HepG2 (cell line): ENCODE measurements around the gene CSNK1D. TPM values are rescaled to one million over a fixed set of nuclear protein-coding genes. Genes with fewer than 3 reads are reported as not detected.

Experiments used
- FOSL1 ChIP-seq: sonication (generic); formaldehyde crosslinking; IDR thresholded peaks from 2 replicates; pipeline ENCODE4 v1.9.0; 2021; ENCODE audit warnings: missing genetic modification reagents, borderline replicate concordance
- HNRNPL ChIP-seq: fragments of 200-400 bp; formaldehyde crosslinking; IDR thresholded peaks from 2 replicates; pipeline ENCODE4 v1.6.1; 2017; ENCODE audit warnings: mild to moderate bottlenecking, low read depth, low read length
- KLF12 ChIP-seq: sonication (generic); formaldehyde crosslinking; IDR thresholded peaks from 2 replicates; pipeline ENCODE4 v1.4.0; 2020; ENCODE audit warnings: missing genetic modification reagents, borderline replicate concordance
- NFIC ChIP-seq: IDR thresholded peaks from 2 replicates; pipeline ENCODE4 v1.6.1; 2012; ENCODE audit warnings: mild to moderate bottlenecking, low read length, inconsistent platforms
- NR2F1 ChIP-seq, 2 experiments: fragments of 450-650 bp in 1 of 2; formaldehyde crosslinking in 1 of 2; IDR thresholded peaks; 2 replicates each; pipeline versions ENCODE4 v1.5.0 to v1.6.1; 2016 to 2020; ENCODE audit warnings: mild to moderate bottlenecking in 1 of 2, missing compliant biosample characterization in 1 of 2, missing genetic modification reagents in 1 of 2, moderate library complexity in 1 of 2
- ZBTB26 ChIP-seq: IDR thresholded peaks from 2 replicates; pipeline ENCODE4 v1.6.1; 2016; ENCODE audit warnings: missing compliant biosample characterization, missing genetic modification reagents, borderline replicate concordance
- ZBTB3 ChIP-seq: sonication (generic); formaldehyde crosslinking; IDR thresholded peaks from 2 replicates; pipeline ENCODE4 v1.4.0; 2020; ENCODE audit warnings: low read depth, mild to moderate bottlenecking, moderate library complexity, missing genetic modification reagents, borderline replicate concordance
- ZNF256 ChIP-seq: sonication (generic); formaldehyde crosslinking; conservative IDR thresholded peaks from 2 replicates; pipeline ENCODE4 v1.4.0; 2020; ENCODE audit warnings: missing genetic modification reagents
- ZNF550 ChIP-seq: sonication (generic); formaldehyde crosslinking; IDR thresholded peaks from 2 replicates; pipeline ENCODE4 v1.4.0; 2020; ENCODE audit warnings: mild to moderate bottlenecking, missing genetic modification reagents, borderline replicate concordance
- ZNF614 ChIP-seq: IDR thresholded peaks from 2 replicates; pipeline ENCODE4 v1.6.1; 2018; ENCODE audit warnings: missing biosample characterization, missing genetic modification reagents, inconsistent platforms, borderline replicate concordance
- ZNF687 ChIP-seq: sonication (generic); formaldehyde crosslinking; IDR thresholded peaks from 2 replicates; pipeline ENCODE4 v1.5.1; 2020; ENCODE audit warnings: mild to moderate bottlenecking, missing genetic modification reagents, moderate library complexity
- ZNF772 ChIP-seq: sonication (generic); formaldehyde crosslinking; IDR thresholded peaks from 2 replicates; pipeline ENCODE4 v1.5.0; 2020; ENCODE audit warnings: mild to moderate bottlenecking, missing genetic modification reagents
- ZSCAN22 ChIP-seq: sonication (generic); formaldehyde crosslinking; IDR thresholded peaks from 2 replicates; pipeline ENCODE4 v1.4.0; 2020; ENCODE audit warnings: mild to moderate bottlenecking, missing genetic modification reagents
- polyA plus RNA-seq, 8 experiments: library from polyadenylated mRNA; depleted of rRNA in 3 of 8; stranded (reverse) in 7 of 8; unstranded in 1 of 8; fragments of >200 nt; fragmentation: Illumina TruSeq in 4 of 8; extraction: Trizol in 4 of 8; gene quantifications; 2 replicates each; pipeline versions ENCODE4 v1.2.1 to v1.2.3, GENCODE V29; 2011 to 2016; ENCODE audit warnings: low read depth in 4 of 8, missing spikeins in 1 of 8, mixed read lengths in 1 of 8; ENCODE audit not compliant: insufficient read depth in 1 of 8
- total RNA-seq, 5 experiments: library from RNA; depleted of rRNA; stranded (reverse); fragments of >200 nt; fragmentation: Illumina TruSeq; extraction: Trizol; gene quantifications; 2 replicates each; pipeline ENCODE4 v1.2.3, GENCODE V29; 2016; ENCODE audit warnings: low read depth in 1 of 5
- TF ChIP-seq, protein P1 (sequence below): sonication (generic); formaldehyde crosslinking; IDR thresholded peaks from 2 replicates; pipeline ENCODE4 v1.9.0; 2021; ENCODE audit warnings: missing genetic modification reagents, mild to moderate bottlenecking, borderline replicate concordance
- TF ChIP-seq, protein P2 (sequence below): sonication (generic); formaldehyde crosslinking; IDR thresholded peaks from 2 replicates; pipeline ENCODE4 v1.4.0; 2020; ENCODE audit warnings: missing genetic modification reagents
- TF ChIP-seq, protein P3 (sequence below): sonication (generic); formaldehyde crosslinking; IDR thresholded peaks from 2 replicates; pipeline ENCODE4 v1.5.1; 2020; ENCODE audit warnings: mild to moderate bottlenecking, missing genetic modification reagents, moderate library complexity

The CSNK1D gene
- total and polyA plus RNA-seq, 2 of the 13 experiments (the other 11 are each of a cell fraction or from before 2014, with no cell fraction given), result 31.5 to 128 TPM

- TF ChIP-seq NFIC (no peak), ZNF614 (CRISPR knock-in tag) (no peak), ZSCAN22 (CRISPR knock-in tag) (0 out of 2 replicates have a peak, but pooled peaks have one; percentile 13), KLF12 (CRISPR knock-in tag) (no peak), ZBTB26 (0 out of 2 replicates have a peak, but pooled peaks have one; percentile 25), ZNF772 (no peak), NR2F1 (CRISPR knock-in tag; IDR thresholded peaks at IDR 0.05) (peak in 1 of 2 experiments; percentile 46; a peak in 2 of 4 replicates), ZNF256 (CRISPR knock-in tag) (no peak), ZNF550 (CRISPR knock-in tag) (no peak), HNRNPL (peak; percentile 64; the same call in 1 of the 2 replicates), ZBTB3 (CRISPR knock-in tag) (no peak), FOSL1 (CRISPR knock-in tag) (no peak), ZNF687 (CRISPR knock-in tag) (peak; percentile 87)
- TF ChIP-seq, protein P1, sequence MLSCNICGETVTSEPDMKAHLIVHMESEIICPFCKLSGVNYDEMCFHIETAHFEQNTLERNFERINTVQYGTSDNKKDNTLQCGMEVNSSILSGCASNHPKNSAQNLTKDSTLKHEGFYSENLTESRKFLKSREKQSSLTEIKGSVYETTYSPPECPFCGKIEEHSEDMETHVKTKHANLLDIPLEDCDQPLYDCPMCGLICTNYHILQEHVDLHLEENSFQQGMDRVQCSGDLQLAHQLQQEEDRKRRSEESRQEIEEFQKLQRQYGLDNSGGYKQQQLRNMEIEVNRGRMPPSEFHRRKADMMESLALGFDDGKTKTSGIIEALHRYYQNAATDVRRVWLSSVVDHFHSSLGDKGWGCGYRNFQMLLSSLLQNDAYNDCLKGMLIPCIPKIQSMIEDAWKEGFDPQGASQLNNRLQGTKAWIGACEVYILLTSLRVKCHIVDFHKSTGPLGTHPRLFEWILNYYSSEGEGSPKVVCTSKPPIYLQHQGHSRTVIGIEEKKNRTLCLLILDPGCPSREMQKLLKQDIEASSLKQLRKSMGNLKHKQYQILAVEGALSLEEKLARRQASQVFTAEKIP (CRISPR knock-in tag), result no peak
- TF ChIP-seq, protein P2, sequence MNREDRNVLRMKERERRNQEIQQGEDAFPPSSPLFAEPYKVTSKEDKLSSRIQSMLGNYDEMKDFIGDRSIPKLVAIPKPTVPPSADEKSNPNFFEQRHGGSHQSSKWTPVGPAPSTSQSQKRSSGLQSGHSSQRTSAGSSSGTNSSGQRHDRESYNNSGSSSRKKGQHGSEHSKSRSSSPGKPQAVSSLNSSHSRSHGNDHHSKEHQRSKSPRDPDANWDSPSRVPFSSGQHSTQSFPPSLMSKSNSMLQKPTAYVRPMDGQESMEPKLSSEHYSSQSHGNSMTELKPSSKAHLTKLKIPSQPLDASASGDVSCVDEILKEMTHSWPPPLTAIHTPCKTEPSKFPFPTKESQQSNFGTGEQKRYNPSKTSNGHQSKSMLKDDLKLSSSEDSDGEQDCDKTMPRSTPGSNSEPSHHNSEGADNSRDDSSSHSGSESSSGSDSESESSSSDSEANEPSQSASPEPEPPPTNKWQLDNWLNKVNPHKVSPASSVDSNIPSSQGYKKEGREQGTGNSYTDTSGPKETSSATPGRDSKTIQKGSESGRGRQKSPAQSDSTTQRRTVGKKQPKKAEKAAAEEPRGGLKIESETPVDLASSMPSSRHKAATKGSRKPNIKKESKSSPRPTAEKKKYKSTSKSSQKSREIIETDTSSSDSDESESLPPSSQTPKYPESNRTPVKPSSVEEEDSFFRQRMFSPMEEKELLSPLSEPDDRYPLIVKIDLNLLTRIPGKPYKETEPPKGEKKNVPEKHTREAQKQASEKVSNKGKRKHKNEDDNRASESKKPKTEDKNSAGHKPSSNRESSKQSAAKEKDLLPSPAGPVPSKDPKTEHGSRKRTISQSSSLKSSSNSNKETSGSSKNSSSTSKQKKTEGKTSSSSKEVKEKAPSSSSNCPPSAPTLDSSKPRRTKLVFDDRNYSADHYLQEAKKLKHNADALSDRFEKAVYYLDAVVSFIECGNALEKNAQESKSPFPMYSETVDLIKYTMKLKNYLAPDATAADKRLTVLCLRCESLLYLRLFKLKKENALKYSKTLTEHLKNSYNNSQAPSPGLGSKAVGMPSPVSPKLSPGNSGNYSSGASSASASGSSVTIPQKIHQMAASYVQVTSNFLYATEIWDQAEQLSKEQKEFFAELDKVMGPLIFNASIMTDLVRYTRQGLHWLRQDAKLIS (CRISPR knock-in tag), result no peak; the same call in 1 of the 2 replicates
- TF ChIP-seq, protein P3, sequence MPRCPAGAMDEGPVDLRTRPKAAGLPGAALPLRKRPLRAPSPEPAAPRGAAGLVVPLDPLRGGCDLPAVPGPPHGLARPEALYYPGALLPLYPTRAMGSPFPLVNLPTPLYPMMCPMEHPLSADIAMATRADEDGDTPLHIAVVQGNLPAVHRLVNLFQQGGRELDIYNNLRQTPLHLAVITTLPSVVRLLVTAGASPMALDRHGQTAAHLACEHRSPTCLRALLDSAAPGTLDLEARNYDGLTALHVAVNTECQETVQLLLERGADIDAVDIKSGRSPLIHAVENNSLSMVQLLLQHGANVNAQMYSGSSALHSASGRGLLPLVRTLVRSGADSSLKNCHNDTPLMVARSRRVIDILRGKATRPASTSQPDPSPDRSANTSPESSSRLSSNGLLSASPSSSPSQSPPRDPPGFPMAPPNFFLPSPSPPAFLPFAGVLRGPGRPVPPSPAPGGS, result no peak; the same call in 1 of the 2 replicates
Measured at GRCh38 chr17:82228278-82228841, 45.1 kb downstream of the CSNK1D start (continued).
